ENCODE results near the gene ZNF254.
"Not testable (repeated sequence)": the region's sequence is repeated elsewhere in the genome, so short reads cannot be mapped to it uniquely, and the experiment has no call there.

Gene ZNF254

DNA sequence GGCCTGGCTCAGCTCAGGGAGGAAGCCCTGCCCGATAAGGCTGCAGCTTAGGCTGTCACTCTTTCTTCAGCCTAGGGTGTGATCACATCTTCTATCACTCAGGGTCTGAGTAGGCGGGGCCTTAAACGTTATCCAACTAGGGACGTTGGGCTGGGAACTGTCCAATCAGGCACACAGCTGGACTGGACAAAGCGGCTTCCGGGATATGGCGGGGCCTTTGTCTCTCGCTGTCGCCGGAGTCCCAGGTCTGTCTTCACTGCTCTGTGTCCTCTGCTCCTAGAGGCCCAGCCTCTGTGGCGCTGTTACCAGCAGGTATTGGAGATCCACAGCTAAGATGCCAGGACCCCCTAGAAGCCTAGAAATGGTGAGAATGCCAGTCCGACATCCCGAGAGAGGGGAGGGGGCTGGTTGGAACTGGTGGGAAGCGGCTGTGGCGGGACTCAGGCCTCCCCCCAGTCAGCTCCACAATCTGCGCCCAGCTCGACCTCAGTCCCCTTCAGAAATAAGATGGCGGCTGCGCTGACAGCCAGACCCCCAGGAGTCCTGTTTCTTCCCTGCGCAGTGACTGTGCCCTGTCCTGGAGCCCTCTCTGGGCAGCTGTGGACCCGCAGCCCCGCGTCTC, at the start of gene ZNF254:
TSS of gene ZNF254 (plus strand) at position 214 of the 622 bp plus-strand sequence. CDS start at position 335, 121 bp downstream.
- DNase-seq (ENCODE audit: low read depth): peak; percentile 60

DNA sequence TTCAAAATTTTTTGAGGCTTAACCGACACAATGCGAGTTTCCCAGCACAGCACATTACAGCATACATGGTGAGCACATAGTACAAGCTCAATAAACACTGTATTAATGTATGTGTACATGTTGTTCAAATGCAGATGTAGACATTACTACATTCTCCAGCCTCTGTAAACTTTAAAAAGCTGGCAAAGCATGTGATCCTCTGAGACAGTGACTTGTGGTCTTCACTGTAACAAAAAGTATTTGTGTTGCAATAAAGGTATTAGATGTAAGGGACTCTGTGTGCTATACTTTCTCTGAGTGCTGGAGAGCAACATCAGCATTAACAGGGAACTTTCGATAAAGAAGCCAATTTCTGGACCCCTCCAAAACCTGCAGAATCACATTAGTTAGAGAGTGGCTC, 46.4 kb upstream of the ZNF254 start:
- DNase-seq (ENCODE audit: low read depth): no peak

DNA sequence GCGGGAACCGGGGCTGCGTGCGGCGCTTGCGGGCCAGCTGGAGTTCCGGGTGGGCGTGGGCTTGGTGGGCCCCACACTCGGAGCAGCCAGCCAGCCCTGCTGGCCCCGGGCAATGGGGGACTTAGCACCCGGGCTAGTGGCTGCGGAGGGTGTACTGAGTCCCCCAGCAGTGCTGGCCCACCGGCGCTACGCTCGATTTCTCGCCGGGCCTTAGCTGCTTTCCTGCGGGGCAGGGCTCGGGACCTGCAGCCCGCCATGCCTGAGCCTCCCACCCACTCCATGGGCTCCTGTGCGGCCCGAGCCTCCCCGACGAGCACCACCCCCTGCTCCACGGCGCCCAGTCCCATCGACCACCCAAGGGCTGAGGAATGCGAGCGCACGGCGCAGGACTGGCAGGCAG, 45.7 kb upstream of the ZNF254 start:
- DNase-seq (ENCODE audit: low read depth): not testable (repeated sequence)

DNA sequence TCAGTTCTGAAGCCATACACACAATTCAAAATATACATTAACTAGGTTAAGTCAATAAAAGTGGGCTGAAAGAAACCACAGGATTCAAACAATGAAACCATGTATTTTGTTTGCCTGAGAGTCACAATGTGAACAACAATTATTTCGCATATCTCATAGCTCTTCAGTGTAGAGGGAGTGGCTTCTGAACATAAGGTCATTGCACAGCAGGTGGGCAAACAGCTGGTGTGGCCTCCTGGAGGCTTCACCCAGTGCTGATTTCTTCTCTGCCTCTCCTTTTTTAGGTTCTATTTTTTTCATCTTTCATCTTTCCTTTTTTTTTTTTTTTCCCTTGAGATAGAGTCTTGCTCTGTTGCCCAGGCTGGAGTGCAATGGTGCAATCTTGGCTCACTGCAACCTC, 40.4 kb upstream of the ZNF254 start:
- no peak for DNase-seq (ENCODE audit: low read depth)

DNA sequence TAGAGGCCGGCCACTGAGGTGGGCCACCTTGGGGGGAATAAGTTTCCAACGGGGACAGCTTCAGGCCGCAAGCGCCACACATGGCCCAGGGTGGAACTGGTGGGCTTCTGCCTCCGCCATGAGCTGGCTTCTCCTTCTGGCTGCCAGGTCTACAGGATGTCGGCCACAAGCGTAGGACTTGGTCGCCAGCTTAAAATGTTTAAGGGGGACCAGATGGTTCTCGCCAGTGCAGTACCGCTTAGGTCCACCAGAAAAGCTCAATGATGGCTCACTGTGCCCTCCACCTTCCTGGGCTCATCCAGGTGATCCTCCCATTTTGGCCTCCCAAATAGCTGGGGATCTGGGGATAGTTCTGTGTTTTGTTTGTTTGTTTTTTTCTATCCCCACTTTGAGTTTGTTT, 38.7 kb upstream of the ZNF254 start:
- no peak for DNase-seq (ENCODE audit: low read depth)

DNA sequence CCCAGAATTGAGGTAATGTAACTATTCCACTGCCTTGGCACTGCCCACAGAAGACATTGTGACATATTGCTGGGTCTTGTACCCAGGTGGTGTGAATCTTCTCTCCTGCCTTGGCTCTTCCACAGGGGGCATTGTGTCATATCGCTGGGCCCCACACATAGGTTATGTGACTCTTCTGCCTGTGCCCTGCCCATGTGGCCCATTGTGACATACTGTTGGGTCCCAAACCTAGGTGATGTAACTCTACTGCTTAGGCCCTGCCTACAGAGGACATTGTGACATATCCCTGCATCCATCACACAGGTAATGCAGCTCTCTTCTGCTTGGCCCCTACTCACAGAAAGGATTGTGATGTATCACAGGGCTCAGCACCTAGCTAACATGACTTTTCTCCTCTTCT, 37.5 kb upstream of the ZNF254 start:
- DNase-seq (ENCODE audit: low read depth): no peak

DNA sequence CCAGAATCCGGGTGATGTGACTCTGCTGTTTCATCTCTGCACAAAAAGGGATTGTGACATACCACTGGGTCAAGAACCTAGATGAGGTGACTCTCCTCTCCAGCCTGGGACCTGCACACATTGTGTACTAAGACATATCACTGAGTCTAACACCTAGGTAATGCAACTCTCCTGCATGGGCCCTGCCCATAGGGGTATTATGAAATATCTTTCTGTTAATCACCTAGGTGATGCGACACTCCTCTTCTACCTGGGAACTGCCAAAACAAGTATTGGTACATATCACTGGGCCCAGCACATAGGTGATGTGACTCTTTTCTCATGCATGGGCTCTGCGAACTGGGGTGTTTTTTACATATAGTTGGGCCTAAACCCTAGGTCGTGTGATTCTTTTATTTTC, 35.5 kb upstream of the ZNF254 start:
- no peak for DNase-seq (ENCODE audit: low read depth)

DNA sequence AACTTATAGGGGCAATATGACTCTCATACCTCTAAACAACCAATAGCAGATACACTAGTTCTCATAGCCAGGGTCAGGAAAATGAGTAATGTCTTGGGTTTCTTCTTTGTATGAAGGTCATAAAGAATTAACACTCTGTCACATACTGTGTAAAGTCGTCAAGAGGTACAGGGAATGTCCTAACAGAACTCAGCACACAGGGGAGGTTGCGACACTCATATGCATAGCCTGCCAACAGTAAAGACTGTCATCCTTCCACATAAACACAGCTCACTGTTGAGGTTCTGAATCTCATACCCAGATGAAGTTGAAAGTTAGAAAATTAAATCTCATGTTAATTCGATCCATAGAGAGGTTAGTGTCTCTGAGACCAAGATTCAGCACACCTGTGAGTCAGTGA, 34.2 kb upstream of the ZNF254 start:
- no peak for DNase-seq (ENCODE audit: low read depth)

DNA sequence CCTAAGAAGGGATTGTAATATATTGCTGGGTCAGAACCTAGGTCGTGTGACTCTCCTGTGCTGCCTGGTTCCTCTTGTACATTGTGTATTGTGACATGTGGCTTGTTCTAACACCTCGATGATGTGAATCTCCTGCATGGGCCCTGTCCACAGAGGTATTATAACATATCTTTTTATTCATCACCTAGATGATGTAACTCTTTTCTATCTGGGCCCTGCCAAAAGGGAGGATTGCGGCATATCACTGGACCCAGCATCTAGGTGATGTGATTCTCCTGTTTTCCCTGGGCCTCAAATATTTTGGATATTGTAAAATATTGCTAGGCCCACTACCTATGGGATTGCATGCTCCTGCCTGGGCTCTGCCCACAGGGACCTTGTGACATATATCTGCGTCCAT, 33.4 kb upstream of the ZNF254 start:
- no peak for DNase-seq (ENCODE audit: low read depth)

DNA sequence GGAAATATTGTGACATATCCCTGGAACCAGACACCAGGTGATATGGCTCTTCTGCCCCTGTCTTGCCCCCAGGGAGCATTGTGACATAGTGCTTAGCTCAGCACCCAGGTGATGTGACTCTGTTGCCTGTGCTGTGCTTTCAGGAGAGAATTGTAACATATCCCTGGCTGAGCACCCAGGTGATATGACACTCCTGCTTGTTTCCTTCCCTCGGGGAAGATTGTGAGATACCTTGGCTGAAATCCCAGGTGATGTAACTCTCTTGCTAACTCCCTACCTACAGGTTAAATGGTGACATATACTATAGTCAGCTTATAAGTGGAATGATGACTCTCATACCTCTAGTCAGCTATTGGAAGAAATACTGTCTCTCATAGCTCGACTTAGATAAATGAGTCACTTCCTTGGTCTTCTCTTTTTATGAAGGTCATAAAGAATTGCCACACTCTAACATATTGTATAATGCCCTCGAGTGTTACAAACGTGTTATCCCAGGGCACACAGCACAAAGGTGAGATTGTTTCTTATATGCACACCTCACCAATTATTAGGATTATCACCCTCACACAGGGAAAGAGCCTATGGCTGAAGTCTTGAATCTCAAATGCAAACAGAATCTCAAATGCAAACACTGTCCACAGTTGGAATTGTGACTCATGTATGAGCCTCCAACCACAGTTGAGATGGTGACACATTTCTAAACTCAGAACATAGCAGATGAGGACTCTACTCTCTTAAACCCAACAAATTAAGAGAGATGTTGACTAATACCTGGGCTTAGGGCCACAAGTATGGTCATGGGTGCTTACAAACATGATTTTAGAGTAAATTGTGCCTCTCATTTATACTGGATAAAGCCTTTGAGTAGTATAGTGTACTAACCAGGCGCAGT, 32.7 kb upstream of the ZNF254 start:
- no peak for DNase-seq (ENCODE audit: low read depth)

DNA sequence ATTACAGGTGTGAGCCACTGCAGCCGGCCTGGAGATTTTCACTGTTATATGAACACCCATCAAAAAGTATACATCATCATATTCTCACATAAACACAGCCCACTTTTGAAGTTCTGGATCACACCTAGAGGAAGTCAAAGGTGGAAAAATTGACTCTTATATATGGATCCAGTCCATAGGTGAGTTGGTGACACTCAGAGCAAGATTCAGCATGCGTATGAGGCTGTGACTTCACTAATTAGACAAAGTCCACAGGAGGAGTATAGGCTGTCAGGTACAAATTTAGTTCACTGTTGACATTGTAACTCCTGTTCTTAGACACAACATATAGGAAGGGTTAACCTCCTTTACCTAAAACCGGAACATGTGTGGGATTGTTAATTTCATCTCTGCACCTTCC, 31.4 kb upstream of the ZNF254 start:
- DNase-seq (ENCODE audit: low read depth): no peak

DNA sequence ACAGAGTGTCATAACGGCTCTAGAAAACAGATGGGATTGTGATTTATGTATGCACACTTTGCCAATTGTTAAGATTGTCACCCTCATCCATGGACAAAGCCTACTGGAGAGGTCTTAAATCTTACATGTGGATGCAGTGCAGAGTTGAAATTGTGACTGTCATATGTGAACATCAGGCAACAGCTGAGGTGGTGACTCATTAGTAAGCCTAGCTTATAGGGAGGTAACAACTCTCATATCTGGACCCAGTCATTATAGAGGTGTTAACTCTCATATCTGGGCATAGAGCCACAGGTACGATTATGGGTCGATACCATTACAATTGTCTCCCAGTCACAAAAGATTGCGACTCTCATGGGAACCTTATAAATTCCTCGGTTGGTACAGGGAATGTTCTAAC, 29.8 kb upstream of the ZNF254 start:
- DNase-seq (ENCODE audit: low read depth): no peak

DNA sequence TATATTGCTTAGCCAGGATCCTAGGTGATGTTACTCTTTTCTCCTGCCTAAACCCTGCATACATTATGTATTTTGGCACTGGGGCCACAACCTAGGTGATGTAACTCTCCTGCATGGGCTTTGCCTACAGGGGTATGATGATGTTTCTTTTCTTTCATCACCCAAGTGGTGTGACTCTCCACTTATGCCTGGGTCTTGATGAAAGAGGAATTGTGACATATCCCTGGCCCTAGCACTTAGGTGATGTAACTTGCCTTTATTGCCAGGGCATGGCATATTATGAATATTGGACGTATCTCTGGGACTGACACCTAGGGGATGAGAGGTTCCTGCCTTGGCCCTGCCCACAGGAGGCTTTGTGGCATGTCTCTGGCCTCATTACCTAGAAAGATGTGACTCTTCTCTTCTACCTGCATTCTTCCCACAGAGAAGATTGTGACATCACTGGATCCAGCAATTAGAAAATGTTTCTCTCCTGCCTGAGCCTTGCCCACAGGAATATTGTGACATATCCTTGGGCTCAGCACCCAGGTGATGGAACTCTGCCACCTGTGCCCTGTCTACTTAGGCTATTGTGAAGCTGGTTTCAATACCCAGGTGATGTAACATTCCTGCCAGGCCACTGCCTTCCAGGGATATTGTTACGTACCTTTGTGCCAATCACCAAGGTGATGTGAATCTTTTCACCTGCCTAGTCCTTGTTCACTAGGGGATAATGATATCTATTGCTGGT, 27.3 kb upstream of the ZNF254 start:
- DNase-seq (ENCODE audit: low read depth): no peak

DNA sequence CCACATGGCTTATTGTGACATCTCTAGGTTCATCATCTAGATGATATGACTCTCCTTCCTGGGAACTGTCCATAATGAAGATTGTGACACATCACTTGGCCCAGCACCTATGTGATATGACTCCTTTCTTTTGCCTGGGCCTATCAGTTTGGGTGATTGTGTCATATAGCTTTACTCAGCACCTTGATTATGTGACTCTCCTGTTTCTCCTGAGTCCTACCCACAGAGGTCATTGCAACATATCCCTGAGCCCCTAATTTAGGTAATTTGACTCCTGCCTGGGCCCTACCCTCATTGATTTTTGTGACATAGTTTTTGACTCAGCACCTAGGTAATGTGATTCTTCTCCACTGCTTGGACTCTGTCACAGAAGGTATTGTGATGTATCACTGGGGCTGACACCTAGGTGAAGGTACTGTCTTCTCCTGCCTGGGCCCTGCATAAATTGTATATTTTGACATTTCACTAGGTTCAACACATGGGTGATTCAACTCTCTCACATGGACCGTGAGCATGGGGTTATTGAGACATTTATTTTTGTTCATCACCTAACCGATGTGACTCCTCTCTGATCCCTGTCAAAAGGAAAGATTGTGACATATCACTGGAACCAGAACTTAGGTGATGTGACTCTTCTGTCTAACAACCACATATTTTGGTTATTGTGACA, 26.2 kb upstream of the ZNF254 start:
- no peak for DNase-seq (ENCODE audit: low read depth)

DNA sequence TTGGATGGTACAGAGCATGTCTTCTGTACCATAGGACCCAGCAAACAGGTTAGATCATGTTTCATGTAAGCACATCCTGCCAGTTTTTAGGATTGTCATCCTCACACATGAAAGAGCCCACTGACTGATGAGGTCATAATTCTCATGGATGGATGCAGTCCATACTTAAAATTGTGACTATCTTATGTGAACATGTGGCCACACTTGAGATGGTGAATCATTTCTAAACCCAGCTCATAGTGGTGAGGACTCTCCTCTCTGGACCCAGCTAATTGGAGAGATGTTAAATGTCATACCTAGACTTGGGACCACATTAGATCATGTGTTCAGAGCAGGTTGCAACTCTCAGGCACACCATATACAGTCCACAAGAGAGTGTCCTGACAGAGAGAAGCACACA, 24.8 kb upstream of the ZNF254 start:
- no peak for DNase-seq (ENCODE audit: low read depth)

DNA sequence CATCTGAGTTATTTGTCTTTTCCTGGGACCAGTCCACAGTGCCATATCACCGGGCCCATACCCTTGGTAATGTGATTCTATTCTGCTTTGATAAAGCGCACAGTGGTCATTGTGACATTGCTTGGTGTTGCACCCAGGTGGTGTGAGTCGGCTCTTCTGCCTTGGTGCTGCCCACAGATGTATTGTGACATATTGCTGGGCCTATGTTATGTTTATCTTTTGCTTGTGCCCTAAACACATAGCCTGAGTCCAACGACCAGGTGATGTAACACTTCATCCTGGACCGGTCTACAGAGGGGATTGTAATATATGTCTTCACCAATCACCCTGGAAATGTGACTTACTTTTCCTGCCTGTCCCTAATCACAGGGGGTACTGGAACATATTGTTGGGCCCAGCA, 23.7 kb upstream of the ZNF254 start:
- no peak for DNase-seq (ENCODE audit: low read depth)

DNA sequence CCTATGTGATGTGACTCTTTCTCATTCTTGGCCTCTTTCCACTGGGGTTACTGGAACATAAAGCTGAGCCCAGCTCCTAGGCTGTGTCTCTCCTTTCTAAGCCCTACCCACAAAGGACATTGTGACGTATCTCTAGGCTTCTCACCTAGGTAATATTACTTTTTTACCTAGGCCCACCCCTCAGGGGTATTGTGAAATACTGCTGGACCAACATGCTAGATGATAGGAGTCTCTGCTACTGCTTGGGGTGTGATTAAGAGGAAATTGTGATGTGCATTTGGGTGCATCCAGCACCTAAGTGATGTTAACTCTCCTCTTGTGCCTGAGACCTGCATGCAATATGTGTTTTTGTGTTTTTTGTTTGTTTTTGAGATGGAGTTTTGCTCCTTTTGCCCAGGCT, 22.8 kb upstream of the ZNF254 start:
- no peak for DNase-seq (ENCODE audit: low read depth)

DNA sequence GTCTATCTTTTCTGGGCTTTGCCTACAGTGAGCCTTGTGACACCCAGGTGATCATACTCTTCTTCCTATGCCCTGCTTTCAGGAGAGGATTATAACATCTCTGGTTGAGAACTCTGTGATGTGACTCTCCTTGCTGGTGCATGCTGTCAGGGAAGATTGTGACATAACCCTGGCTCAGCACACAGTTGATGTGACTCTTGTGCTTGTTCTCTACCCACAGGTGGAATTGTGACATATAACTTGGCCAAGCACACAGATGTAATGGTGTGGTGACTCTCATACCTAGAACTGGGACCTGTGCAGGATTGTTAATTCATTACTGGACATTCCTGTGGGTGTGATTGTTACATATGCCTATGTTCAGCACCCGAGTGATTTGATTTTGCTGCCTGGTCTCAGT, 21.7 kb upstream of the ZNF254 start:
- DNase-seq (ENCODE audit: low read depth): no peak

DNA sequence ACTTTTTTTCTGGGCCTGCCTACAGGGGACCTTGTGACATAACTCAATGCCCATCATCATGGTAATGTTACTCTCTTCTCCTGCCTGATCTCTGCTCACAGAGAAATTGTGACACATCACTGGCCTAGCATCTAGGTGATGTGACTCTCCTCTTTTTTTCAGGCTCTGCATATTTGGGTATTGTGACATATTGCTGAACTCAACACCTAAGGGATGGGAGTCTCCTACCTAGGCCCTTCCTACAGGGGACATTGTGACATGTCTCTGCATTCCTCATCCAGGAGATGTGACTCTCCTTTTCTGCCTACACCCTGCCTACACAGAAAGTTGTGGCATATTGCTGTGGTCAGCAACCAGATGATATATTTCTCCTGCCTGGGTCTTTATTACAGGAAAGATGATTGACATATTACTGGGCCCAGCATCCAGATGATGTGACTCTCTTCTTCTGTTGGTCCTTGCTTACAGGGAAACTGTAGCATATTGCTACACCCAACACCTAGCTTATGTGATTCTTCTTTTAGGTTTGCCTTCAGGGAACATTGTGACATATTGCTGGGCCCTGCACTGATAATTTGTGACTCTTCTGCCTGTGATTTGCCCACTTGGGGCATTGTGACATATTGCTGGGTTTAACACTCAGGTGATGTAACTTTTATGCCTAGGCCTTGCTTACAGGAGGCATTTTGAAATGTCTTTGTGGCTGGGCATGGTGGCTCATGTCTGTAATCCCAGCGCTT, 21.0 kb upstream of the ZNF254 start:
- DNase-seq (ENCODE audit: low read depth): no peak

DNA sequence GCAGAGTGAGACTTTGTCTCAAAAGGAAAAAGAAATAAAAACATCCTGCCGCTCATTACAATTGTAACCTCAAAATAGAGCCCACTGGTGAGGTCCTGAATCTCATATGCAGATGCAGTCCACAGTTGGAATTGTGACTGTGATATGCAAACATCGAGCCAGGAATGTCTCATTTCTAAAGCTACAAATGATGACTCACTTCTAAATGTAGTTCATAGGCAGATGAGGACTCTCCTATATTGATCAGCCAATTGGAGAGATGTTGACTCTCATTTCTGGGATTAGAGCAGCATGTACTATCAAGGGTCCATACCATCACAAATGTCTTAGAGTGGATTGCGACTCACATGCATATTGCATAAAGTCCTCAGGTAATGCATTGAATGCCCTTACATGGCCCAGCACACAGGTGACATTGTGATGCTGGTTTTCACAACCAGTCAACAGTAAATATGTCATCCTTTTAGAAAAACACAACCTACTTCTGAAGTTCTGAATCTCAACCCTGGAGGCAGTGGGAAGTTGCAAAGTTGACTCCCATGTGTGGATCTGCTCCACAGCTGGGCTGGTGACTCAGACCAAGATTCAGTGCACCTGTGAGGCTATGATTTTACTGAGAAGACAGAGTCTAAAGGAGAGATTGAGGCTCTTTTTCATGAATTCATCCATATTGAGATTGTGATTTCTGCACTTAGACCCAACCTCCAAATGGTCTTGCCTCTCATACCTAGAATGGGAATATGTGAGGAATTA, 16.9 kb upstream of the ZNF254 start:
- no peak for DNase-seq (ENCODE audit: low read depth)

DNA sequence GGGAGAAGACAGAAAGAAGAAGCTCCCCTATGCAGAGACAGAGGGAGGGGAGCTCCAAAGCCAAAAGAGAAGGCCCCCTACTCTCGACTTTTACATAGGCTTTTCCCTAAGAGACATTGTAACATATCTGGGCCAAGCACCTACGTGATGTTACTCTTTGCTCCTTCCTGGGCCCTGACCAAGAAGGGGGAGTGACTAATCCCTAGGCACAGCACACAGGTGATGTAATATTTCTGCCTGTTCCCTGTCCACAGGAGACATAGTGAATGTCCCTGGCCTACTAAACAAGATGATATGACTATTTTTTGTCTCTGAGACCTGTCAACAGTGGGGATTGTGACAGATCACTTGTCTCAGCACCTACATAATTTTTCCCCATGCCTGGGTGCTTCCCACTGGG, 15.9 kb upstream of the ZNF254 start:
- no peak for DNase-seq (ENCODE audit: low read depth)
